Measurements from ENCODE around the gene BAAT.

DNA sequence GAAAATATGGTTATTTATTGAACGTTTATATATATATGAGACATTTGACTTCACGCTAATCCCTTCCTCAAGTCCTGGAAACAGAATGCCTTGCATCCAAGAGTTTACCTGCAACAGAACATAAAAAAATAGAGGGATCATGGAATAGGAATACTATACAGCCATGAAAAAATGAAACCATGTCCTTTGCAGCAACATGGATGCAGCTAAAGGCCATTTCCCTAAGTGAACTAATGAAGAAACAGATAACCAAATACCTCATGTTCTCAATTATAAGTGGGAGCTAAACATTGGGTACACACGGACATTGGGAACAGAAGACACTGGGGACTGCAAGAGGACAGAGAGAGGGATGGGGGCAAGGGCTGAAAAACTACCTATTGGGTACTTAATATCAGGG, 13.0 kb downstream of the BAAT start:
- TF ChIP-seq SUZ12 (IDR thresholded peaks at IDR 0.05) (no peak), L3MBTL2 (conservative IDR thresholded peaks at IDR 0.05) (no peak), FOXM1 (IDR thresholded peaks at IDR 0.05; ENCODE audit: borderline replicate concordance) (no peak), SP1 (IDR thresholded peaks at IDR 0.05) (no peak), BHLHE40 (IDR thresholded peaks at IDR 0.05; ENCODE audit: borderline replicate concordance) (no peak), FOXK2 (IDR thresholded peaks at IDR 0.05) (no peak), NFRKB (IDR thresholded peaks at IDR 0.05) (no peak), HDGF (IDR thresholded peaks at IDR 0.05; ENCODE audit: borderline replicate concordance) (no peak), ZNF384 (IDR thresholded peaks at IDR 0.05) (no peak)
- TF ChIP-seq, protein P1, sequence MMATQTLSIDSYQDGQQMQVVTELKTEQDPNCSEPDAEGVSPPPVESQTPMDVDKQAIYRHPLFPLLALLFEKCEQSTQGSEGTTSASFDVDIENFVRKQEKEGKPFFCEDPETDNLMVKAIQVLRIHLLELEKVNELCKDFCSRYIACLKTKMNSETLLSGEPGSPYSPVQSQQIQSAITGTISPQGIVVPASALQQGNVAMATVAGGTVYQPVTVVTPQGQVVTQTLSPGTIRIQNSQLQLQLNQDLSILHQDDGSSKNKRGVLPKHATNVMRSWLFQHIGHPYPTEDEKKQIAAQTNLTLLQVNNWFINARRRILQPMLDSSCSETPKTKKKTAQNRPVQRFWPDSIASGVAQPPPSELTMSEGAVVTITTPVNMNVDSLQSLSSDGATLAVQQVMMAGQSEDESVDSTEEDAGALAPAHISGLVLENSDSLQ (IDR thresholded peaks at IDR 0.05): no peak

Data from HEK293T (cell line).